ENCODE results near the gene ATE1. TPM values are rescaled to one million over a fixed set of nuclear protein-coding genes. Genes with fewer than 3 reads are reported as not detected.

ATE1 gene
- total RNA-seq, 4 donors from 2014 or later = 31.4 to 47.9 (median 38.3) TPM

GRCh38 chr10:121796342-121796741, 131.5 kb downstream of the ATE1 start:
- Histone ChIP-seq H3K27me3 (no peaks in the 10 kb centered on the region), H3K36me3 (no peaks in the 10 kb centered on the region), H3K9me3 (no peaks in the 10 kb centered on the region), H3K27ac (no peak overlapping the region), H3K4me1 (no peaks in the 10 kb centered on the region), H3K4me3 (no peak overlapping the region)
- DNase-seq = no peak
- TF ChIP-seq POLR2A (IDR thresholded peaks at IDR 0.05) (no peak), CTCF (IDR thresholded peaks at IDR 0.05) (no peak)

- H3K36me3 ChIP-seq = peaks cover 0 to 9% (median 0%) of the 10 kb centered on the region in 3 donors
- TF ChIP-seq POLR2A (IDR thresholded peaks at IDR 0.05) (no peak), CTCF (IDR thresholded peaks at IDR 0.05) (no peak)
- H3K27me3 ChIP-seq = no peaks in the 10 kb centered on the region
- no peaks in the 10 kb centered on the region for H3K9me3 ChIP-seq
- H3K27ac ChIP-seq = no peak overlapping the region
- H3K4me1 ChIP-seq = no peaks in the 10 kb centered on the region
- H3K4me3 ChIP-seq = no peak overlapping the region
- no peak for DNase-seq
Observed at GRCh38 chr10:121792198-121792597, 135.6 kb downstream of the ATE1 start.

GRCh38 chr10:121791761-121792160, 136.1 kb downstream of the ATE1 start:
- no peaks in the 10 kb centered on the region for H3K27me3 ChIP-seq
- TF ChIP-seq POLR2A (IDR thresholded peaks at IDR 0.05) (no peak), CTCF (IDR thresholded peaks at IDR 0.05) (no peak)
- DNase-seq = no peak
- no peak overlapping the region for H3K27ac ChIP-seq
- H3K9me3 ChIP-seq = no peaks in the 10 kb centered on the region
- no peaks in the 10 kb centered on the region for H3K4me1 ChIP-seq
- H3K4me3 ChIP-seq = no peak overlapping the region
- peaks cover 0 to 9% (median 0%) of the 10 kb centered on the region in 3 donors for H3K36me3 ChIP-seq

GRCh38 chr10:121788717-121789116, 139.1 kb downstream of the ATE1 start:
- Histone ChIP-seq H3K27ac (no peak overlapping the region), H3K4me3 (no peak overlapping the region)

GRCh38 chr10:121788115-121788514, 139.7 kb downstream of the ATE1 start:
- Histone ChIP-seq H3K27ac (no peak overlapping the region), H3K4me1 (no peaks in the 10 kb centered on the region), H3K4me3 (no peak overlapping the region), H3K36me3 (peaks cover 0 to 9% (median 0%) of the 10 kb centered on the region in 3 donors), H3K9me3 (no peaks in the 10 kb centered on the region), H3K27me3 (no peaks in the 10 kb centered on the region)
- no peak for TF ChIP-seq CTCF (IDR thresholded peaks at IDR 0.05)
- TF ChIP-seq POLR2A (IDR thresholded peaks at IDR 0.05) = no peak
- no peak for DNase-seq

More at GRCh38 chr10:121788717-121789116, 139.1 kb downstream of the ATE1 start:
- Histone ChIP-seq H3K27me3 (no peaks in the 10 kb centered on the region), H3K9me3 (no peaks in the 10 kb centered on the region), H3K36me3 (peaks cover 0 to 9% (median 0%) of the 10 kb centered on the region in 3 donors), H3K4me1 (no peaks in the 10 kb centered on the region)
- DNase-seq = no peak
- TF ChIP-seq CTCF (IDR thresholded peaks at IDR 0.05) = no peak
- no peak for TF ChIP-seq POLR2A (IDR thresholded peaks at IDR 0.05)

GRCh38 chr10:121787169-121787568, 140.7 kb downstream of the ATE1 start:
- no peaks in the 10 kb centered on the region for H3K4me1 ChIP-seq
- H3K27me3 ChIP-seq = no peaks in the 10 kb centered on the region
- no peaks in the 10 kb centered on the region for H3K9me3 ChIP-seq
- H3K36me3 ChIP-seq = peaks cover 0 to 9% (median 0%) of the 10 kb centered on the region in 3 donors
- no peak for TF ChIP-seq POLR2A (IDR thresholded peaks at IDR 0.05)
- TF ChIP-seq CTCF (IDR thresholded peaks at IDR 0.05) = no peak
- no peak overlapping the region for H3K4me3 ChIP-seq
- DNase-seq = no peak
- H3K27ac ChIP-seq = no peak overlapping the region

Data from Peyer's patch (tissue), 4 donors.